ENCODE data around the gene ERMARD.
A peak's percentile ranks its signal among the peaks of the same experiment; 100 is the strongest.

ERMARD gene

DNA sequence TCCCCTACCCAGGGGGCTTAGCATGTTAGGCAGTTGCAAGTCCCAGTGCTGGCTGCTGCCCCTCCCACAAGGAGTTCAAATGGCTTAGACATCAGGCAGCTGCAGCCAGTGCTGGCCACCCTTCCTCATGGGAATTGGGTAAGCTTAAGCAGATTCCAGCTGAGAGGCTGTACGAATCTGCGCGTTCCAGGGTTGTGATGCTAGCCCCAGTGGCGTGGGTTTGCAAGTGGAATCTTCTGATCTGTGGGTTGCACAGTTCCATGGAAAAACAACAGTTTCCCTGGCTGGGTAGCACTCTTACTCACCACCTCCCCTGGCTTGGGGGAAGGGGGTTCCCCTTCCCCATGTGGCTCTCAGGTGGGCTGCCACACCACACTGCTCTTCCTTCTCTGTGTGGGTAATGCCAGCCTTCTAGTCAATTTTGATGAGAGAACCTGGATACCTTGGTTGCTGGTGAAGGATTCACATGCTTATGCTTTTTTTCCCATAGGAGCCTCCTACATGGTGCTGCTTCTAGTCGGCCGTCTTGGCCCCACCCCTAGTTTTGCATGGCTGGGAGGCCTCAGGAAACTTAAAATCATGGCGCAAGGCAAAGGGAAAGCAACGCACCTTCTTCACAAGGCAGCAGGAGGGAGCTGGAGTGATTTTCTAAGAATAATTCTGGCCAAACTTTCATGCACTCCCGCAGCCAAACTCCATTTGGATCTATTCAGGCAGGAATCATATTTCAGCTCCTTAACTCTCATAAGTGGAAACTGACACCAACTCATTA lies 13.0 kb upstream of the ERMARD start:
- TF ChIP-seq CTCF (IDR thresholded peaks at IDR 0.05; ENCODE audit: control insufficient read depth, extremely low read depth, insufficient read depth): no peak
- H3K4me3 ChIP-seq (ENCODE audit: low read depth, low read length): no peak overlapping the region
- DNase-seq (ENCODE audit: low read depth): no peak

GRCh38 chr6:169738976-169739529 lies 12.4 kb upstream of the ERMARD start:
- DNase-seq (ENCODE audit: low read depth): no peak
- no peak for TF ChIP-seq CTCF (IDR thresholded peaks at IDR 0.05; ENCODE audit: control insufficient read depth, extremely low read depth, insufficient read depth)
- H3K4me3 ChIP-seq (ENCODE audit: low read depth, low read length): no peak overlapping the region

DNA sequence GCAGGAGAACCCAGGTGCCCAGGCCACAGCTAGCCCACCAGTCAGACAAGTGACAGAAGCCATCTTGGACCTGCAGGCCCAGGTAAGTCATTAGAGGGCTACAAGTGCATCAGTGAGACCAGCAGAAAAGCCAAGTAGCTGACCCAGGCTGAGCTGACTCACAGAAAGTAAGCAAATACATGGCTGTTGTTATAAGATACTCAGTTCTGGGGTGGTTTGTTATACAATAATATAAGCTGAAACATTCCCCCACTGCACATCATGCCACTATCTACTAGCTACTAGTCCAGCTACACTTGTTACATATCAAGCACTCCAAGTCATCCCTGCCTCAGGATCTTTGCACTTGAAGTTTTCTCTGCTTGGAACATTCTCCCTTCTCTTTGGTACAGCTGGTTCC lies 10.1 kb upstream of the ERMARD start:
- no peak for TF ChIP-seq CTCF (IDR thresholded peaks at IDR 0.05; ENCODE audit: control insufficient read depth, extremely low read depth, insufficient read depth)
- no peak for DNase-seq (ENCODE audit: low read depth)

DNA sequence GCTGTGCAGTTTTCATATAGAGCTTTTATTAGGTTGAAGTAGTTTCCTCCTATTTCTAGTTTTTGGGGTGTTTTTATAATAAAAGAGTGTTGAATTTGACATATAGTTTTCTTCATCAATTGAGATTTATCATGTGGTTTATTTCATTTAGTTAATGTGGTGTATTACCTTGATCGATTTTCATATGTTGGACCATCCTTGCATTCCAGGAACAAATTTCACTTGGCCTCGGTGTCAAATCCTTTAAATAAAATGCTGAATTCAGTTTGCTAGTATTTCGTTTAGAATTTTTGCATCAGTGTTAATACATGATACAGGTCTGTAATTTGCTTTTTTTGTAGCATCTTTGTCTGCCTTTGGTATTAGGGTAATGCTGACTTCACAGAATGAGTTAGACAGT lies 6.0 kb upstream of the ERMARD start:
- H3K4me3 ChIP-seq (ENCODE audit: low read depth, low read length): no peak overlapping the region
- DNase-seq (ENCODE audit: low read depth): no peak
- no peak for TF ChIP-seq CTCF (IDR thresholded peaks at IDR 0.05; ENCODE audit: control insufficient read depth, extremely low read depth, insufficient read depth)

More for the DNA sequence above, 10.1 kb upstream of the ERMARD start:
- no peak overlapping the region for H3K4me3 ChIP-seq (ENCODE audit: low read depth, low read length)

GRCh38 chr6:169746556-169746955 lies 4.9 kb upstream of the ERMARD start:
- H3K4me3 ChIP-seq (ENCODE audit: low read depth, low read length): no peak overlapping the region
- no peak for TF ChIP-seq CTCF (IDR thresholded peaks at IDR 0.05; ENCODE audit: control insufficient read depth, extremely low read depth, insufficient read depth)
- DNase-seq (ENCODE audit: low read depth): no peak

- H3K4me3 ChIP-seq (ENCODE audit: low read depth, low read length): peak overlapping the region; percentile 96
- TF ChIP-seq CTCF (IDR thresholded peaks at IDR 0.05; ENCODE audit: control insufficient read depth, extremely low read depth, insufficient read depth): no peak
- DNase-seq (ENCODE audit: low read depth): no peak
Observed at GRCh38 chr6:169752074-169752623, 727 bp downstream of the ERMARD start.
